Ectodermal cell (in vitro differentiated cells): ENCODE data around the gene TAMALIN.

ENCODE experiments used
- H3K27ac ChIP-seq: 2 replicates; pipeline ENCODE4 v1.7.0; 2013; ENCODE audit warnings: mild to moderate bottlenecking, low read depth, low read length; ENCODE audit not compliant: insufficient read depth, poor library complexity, severe bottlenecking
- H3K27me3 ChIP-seq: 2 replicates; pipeline ENCODE4 v1.7.0; 2013; ENCODE audit warnings: mild to moderate bottlenecking, low read length; ENCODE audit not compliant: insufficient read depth, control insufficient read depth, poor library complexity, severe bottlenecking
- H3K36me3 ChIP-seq: one replicate; pipeline ENCODE4 v1.7.0; 2013; ENCODE audit warnings: low read length; ENCODE audit not compliant: control insufficient read depth, insufficient read depth
- H3K4me1 ChIP-seq: one replicate; pipeline ENCODE4 v1.7.0; 2013; ENCODE audit warnings: low read length; ENCODE audit not compliant: control insufficient read depth, insufficient read depth
- H3K4me3 ChIP-seq: 2 replicates; pipeline ENCODE4 v1.7.0; 2013; ENCODE audit warnings: low read depth, low read length, control low read depth; ENCODE audit not compliant: insufficient read depth
- H3K9me3 ChIP-seq: 2 replicates; pipeline ENCODE4 v1.7.0; 2013; ENCODE audit warnings: mild to moderate bottlenecking, low read length, moderate library complexity; ENCODE audit not compliant: control insufficient read depth
- WGBS, 2 experiments: methylation state at CpG; one replicate each; pipeline ENCODE4 v1.1.7; 2013; ENCODE audit warnings: missing lambda C conversion rate in 2 of 2; 5-methylcytosine and 5-hydroxymethylcytosine counted together

TAMALIN gene

GRCh38 chr12:52022841-52023181 lies 16.1 kb downstream of the TAMALIN start:
- H3K4me1 ChIP-seq, result peaks cover 23% of the 10 kb centered on the region
- WGBS, 2 experiments, result 8 to 15% methylated on average over 14 of the region's 14 CpGs
- peak overlapping the region; percentile 44 for H3K4me3 ChIP-seq
- no peaks in the 10 kb centered on the region for H3K36me3 ChIP-seq
- no peak overlapping the region for H3K27ac ChIP-seq
- no peaks in the 10 kb centered on the region for H3K9me3 ChIP-seq
- H3K27me3 ChIP-seq, result peaks cover 36% of the 10 kb centered on the region

- Histone ChIP-seq H3K4me3 (peak overlapping the region; percentile 44), H3K27ac (no peak overlapping the region), H3K4me1 (peaks cover 23% of the 10 kb centered on the region), H3K9me3 (no peaks in the 10 kb centered on the region), H3K27me3 (peaks cover 36% of the 10 kb centered on the region), H3K36me3 (no peaks in the 10 kb centered on the region)
- WGBS, 2 experiments, result 1% methylated on average over 70 of the region's 70 CpGs
These were observed 16.6 kb downstream of the TAMALIN start for GRCh38 chr12:52023182-52023975.

- Histone ChIP-seq H3K36me3 (no peaks in the 10 kb centered on the region), H3K27ac (no peak overlapping the region), H3K4me3 (peak overlapping the region; percentile 44), H3K4me1 (peaks cover 23% of the 10 kb centered on the region), H3K27me3 (peaks cover 36% of the 10 kb centered on the region), H3K9me3 (no peaks in the 10 kb centered on the region)
- WGBS, 2 experiments, result 37 to 40% methylated on average over 20 of the region's 20 CpGs
These were observed 17.4 kb downstream of the TAMALIN start for GRCh38 chr12:52023976-52024688.

GRCh38 chr12:52024845-52025230 lies 18.1 kb downstream of the TAMALIN start:
- Histone ChIP-seq H3K36me3 (no peaks in the 10 kb centered on the region), H3K4me1 (peaks cover 30% of the 10 kb centered on the region), H3K4me3 (no peak overlapping the region), H3K27ac (no peak overlapping the region), H3K27me3 (peaks cover 36% of the 10 kb centered on the region), H3K9me3 (no peaks in the 10 kb centered on the region)
- 91% methylated on average over 15 of the region's 15 CpGs for WGBS, 2 experiments

DNA sequence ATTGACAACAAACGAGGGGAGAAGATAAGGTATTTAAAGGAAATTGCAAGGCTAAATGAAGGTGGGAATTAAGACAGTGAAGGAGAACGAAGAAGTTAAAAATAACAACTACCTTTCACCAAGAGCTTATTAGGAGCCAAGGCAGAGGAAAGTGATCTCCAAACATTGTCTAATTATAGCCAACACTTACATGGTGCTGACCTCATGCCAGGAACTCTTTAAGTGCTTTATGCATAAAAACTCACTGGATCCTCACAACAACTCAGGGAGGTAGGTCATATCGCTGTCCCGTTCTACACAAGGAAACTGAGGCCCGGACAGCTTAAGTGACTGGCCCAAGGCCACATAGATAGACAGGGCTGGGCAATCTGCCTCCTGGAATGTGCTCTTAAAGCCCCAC lies 19.5 kb downstream of the TAMALIN start:
- Histone ChIP-seq H3K27me3 (peaks cover 36% of the 10 kb centered on the region), H3K27ac (no peak overlapping the region), H3K9me3 (no peaks in the 10 kb centered on the region), H3K4me1 (peaks cover 24% of the 10 kb centered on the region), H3K36me3 (no peaks in the 10 kb centered on the region), H3K4me3 (no peak overlapping the region)
- WGBS, 2 experiments, result 92 to 94% methylated on average over 5 of the region's 5 CpGs

DNA sequence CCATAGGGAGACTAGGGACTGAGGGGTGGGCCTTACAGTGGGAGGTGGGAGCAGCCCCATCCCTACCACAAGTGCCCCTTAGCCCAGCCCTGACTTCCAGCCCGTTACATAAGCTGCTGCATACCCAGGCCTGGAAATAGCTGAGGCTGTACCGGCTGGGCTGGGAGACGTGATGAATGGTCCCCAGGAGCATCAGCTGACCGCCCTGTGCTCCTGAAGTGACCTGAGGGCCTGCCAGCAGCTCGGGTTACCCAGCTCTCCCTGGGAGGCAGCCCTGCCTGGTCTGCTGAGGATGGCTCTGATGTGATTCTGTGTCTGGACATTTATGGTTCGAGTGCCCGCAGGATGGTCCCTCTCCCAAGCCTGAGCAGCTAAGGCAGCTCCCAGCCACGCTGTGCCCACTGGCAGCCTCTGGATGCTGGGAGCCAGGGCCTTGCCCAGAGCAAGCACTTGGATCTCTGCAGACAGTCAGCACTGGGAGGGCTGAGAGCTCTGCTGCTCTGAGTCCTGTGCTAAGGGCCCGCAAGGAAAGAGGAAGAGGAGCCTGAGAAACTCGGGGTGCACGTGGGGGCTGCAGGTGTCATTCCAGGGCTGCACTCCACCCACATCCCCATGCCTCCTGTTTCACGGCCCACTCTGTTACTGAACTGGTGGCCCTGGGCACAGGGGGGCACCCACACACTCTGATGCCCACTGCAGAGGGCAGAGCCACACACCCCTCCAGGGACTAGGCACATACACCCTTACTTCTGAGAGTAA lies 20.5 kb downstream of the TAMALIN start:
- Histone ChIP-seq H3K27me3 (peaks cover 27% of the 10 kb centered on the region), H3K4me3 (no peak overlapping the region), H3K27ac (no peak overlapping the region), H3K4me1 (peaks cover 26% of the 10 kb centered on the region), H3K36me3 (no peaks in the 10 kb centered on the region), H3K9me3 (no peaks in the 10 kb centered on the region)
- 70 to 74% methylated on average over 12 of the region's 12 CpGs for WGBS, 2 experiments

DNA sequence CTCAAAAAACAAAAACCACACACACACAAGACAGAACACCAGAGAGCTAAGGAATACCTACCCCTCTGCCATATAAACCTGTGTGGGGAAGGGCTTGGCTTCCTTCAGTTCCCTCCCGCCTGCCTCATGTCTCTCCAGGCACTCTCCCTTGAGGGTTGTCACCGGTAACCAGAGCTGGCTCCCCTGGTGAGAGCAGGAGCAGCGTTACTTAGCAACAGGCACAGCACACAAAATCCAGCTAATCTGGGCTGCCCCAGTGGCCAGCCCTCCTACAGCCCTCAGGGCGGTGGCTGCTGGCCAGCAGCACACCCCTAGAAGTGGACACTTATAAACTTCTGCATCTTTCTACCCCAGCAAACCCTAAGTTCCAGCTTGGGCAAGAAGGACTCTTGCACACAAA lies 22.9 kb downstream of the TAMALIN start:
- WGBS, 2 experiments, result 2% methylated on average over 4 of the region's 4 CpGs

GRCh38 chr12:52032446-52032803 lies 25.7 kb downstream of the TAMALIN start:
- WGBS, 2 experiments, result 31 to 33% methylated on average over 5 of the region's 5 CpGs
- Histone ChIP-seq H3K27me3 (peaks cover 41% of the 10 kb centered on the region), H3K27ac (no peak overlapping the region), H3K9me3 (no peaks in the 10 kb centered on the region), H3K4me1 (peaks cover 21% of the 10 kb centered on the region), H3K36me3 (no peaks in the 10 kb centered on the region), H3K4me3 (no peak overlapping the region)

More for the DNA sequence above, 22.9 kb downstream of the TAMALIN start:
- Histone ChIP-seq H3K9me3 (no peaks in the 10 kb centered on the region), H3K27ac (peak overlapping the region; percentile 4), H3K27me3 (peaks cover 18% of the 10 kb centered on the region), H3K4me1 (peaks cover 28% of the 10 kb centered on the region), H3K4me3 (no peak overlapping the region), H3K36me3 (no peaks in the 10 kb centered on the region)

- 2 to 3% methylated on average over 48 of the region's 48 CpGs for WGBS, 2 experiments
- Histone ChIP-seq H3K27ac (peak overlapping the region; percentile 69), H3K36me3 (no peaks in the 10 kb centered on the region), H3K4me1 (peaks cover 21% of the 10 kb centered on the region), H3K4me3 (peak overlapping the region; percentile 33), H3K9me3 (no peaks in the 10 kb centered on the region), H3K27me3 (peaks cover 45% of the 10 kb centered on the region)
These were observed 26.2 kb downstream of the TAMALIN start for GRCh38 chr12:52032804-52033445.
